ENCODE data around the gene PRG3.

Gene PRG3

GRCh38 chr11:57378186-57378585, 2.8 kb downstream of the PRG3 start:
- H3K9me3 Mint-ChIP-seq = no peaks in the 10 kb centered on the region
- TF ChIP-seq, protein P1, sequence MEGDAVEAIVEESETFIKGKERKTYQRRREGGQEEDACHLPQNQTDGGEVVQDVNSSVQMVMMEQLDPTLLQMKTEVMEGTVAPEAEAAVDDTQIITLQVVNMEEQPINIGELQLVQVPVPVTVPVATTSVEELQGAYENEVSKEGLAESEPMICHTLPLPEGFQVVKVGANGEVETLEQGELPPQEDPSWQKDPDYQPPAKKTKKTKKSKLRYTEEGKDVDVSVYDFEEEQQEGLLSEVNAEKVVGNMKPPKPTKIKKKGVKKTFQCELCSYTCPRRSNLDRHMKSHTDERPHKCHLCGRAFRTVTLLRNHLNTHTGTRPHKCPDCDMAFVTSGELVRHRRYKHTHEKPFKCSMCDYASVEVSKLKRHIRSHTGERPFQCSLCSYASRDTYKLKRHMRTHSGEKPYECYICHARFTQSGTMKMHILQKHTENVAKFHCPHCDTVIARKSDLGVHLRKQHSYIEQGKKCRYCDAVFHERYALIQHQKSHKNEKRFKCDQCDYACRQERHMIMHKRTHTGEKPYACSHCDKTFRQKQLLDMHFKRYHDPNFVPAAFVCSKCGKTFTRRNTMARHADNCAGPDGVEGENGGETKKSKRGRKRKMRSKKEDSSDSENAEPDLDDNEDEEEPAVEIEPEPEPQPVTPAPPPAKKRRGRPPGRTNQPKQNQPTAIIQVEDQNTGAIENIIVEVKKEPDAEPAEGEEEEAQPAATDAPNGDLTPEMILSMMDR (IDR thresholded peaks at IDR 0.05; ENCODE audit: unreplicated experiment in 3 of 3) = no peak
- no peaks in the 10 kb centered on the region for H3K4me1 Mint-ChIP-seq
- no peaks in the 10 kb centered on the region for H3K36me3 Mint-ChIP-seq (ENCODE audit: low read depth)
- H3K27ac Mint-ChIP-seq = no peak overlapping the region
- no peak overlapping the region for H3K4me3 Mint-ChIP-seq
- H3K27me3 Mint-ChIP-seq (ENCODE audit: low read depth) = peaks cover 40% of the 10 kb centered on the region

DNA sequence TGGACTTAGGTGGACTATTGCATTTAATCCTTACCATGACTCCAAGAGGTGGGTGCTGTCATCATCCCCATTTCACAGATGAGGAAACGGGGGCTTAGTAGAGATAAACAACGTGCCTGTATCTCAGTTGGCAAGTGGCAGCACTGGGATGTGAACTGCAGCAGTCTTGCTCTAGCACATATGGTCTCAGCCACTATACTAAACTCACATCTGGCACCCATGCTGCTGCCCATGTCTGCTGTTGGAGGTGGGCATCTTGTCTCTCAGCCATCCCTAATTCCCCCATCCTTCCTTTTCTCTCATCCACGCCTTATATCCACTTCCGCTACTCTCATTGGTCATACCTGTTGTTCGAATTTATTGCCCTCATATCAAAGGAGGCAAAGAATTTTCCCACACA, 3.8 kb downstream of the PRG3 start:
- H3K4me3 Mint-ChIP-seq = no peak overlapping the region
- H3K27me3 Mint-ChIP-seq (ENCODE audit: low read depth) = peaks cover 33% of the 10 kb centered on the region
- TF ChIP-seq, protein P1 (IDR thresholded peaks at IDR 0.05; ENCODE audit: unreplicated experiment in 3 of 3) = no peak
- H3K9me3 Mint-ChIP-seq = no peaks in the 10 kb centered on the region
- no peak overlapping the region for H3K27ac Mint-ChIP-seq
- no peaks in the 10 kb centered on the region for H3K36me3 Mint-ChIP-seq (ENCODE audit: low read depth)
- no peaks in the 10 kb centered on the region for H3K4me1 Mint-ChIP-seq

DNA sequence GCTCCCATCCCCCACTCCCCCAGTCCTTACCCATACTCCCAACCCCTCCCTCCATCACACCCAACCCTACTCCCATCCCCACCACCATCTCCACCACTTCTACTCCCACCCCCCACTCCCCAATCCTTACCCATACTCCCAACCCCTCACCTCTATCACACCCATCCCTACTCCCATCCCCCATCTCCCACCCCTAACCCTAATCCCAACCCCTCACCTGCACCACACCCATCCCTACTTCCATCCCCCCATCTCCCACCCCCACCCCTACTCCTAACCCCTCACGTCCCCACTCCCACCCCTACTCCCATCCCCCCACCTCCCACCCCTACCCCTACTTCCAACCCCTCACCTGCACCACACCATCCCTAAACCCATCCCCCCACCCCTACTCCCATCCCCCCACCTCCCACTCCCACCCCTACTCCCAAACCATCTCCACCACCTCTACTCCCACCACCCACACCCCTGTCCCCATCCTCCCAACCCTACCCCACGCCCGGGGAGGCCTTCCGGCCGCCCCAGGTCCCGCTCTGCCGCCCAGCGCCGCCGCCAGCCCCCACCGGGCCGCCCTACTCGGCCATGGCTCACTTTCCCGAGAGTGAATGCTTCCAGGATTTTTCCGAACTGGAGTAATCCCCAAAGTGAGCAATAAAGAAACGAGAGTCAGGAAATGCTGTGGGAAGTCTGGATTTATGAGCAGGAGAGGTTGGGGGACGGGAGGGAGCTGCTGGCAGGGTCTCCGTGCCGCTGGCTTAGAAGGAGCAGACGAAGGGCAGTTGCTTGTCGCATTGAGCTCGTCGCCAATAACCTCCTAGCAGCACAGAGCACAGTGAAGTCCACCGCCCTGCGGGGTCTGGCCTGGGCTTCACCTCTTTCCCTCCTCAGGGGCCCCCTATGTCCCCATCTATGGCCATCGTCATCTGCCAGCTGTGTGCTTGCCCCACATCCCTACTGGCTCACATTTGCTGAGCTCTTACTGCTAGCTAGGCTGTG, 4.6 kb downstream of the PRG3 start:
- no peak overlapping the region for H3K4me3 Mint-ChIP-seq
- no peaks in the 10 kb centered on the region for H3K4me1 Mint-ChIP-seq
- H3K27ac Mint-ChIP-seq = no peak overlapping the region
- no peaks in the 10 kb centered on the region for H3K9me3 Mint-ChIP-seq
- H3K36me3 Mint-ChIP-seq (ENCODE audit: low read depth) = no peaks in the 10 kb centered on the region
- peaks cover 33% of the 10 kb centered on the region for H3K27me3 Mint-ChIP-seq (ENCODE audit: low read depth)
- TF ChIP-seq, protein P1 (IDR thresholded peaks at IDR 0.05; ENCODE audit: unreplicated experiment in 3 of 3) = no peak

DNA sequence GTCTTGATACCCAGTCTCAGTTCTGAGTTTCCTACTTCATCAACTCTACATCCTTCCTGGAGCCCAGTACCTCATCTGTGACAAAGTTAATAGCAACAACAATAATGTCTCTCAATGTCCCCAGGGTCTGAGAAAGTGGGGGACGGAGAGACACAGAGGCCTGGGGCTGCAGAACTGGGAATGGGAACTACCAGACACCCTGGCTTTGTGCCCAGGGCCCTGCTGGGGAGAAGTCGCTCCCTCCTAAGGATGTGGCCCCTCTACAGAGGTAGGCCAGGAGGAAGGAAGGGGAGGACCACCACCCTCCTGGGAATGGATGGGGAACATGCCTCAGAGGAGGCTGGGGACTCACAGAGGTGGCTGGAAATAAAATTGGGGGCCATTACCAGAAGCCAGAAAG, 5.5 kb downstream of the PRG3 start:
- H3K4me3 Mint-ChIP-seq = no peak overlapping the region
- TF ChIP-seq, protein P1 (IDR thresholded peaks at IDR 0.05; ENCODE audit: unreplicated experiment in 3 of 3) = no peak
- no peaks in the 10 kb centered on the region for H3K36me3 Mint-ChIP-seq (ENCODE audit: low read depth)
- H3K4me1 Mint-ChIP-seq = no peaks in the 10 kb centered on the region
- peaks cover 29% of the 10 kb centered on the region for H3K27me3 Mint-ChIP-seq (ENCODE audit: low read depth)
- H3K27ac Mint-ChIP-seq = no peak overlapping the region
- H3K9me3 Mint-ChIP-seq = no peaks in the 10 kb centered on the region

GRCh38 chr11:57374966-57375365, 6.0 kb downstream of the PRG3 start:
- H3K27me3 Mint-ChIP-seq (ENCODE audit: low read depth) = peaks cover 26% of the 10 kb centered on the region

More at GRCh38 chr11:57374966-57375365, 6.0 kb downstream of the PRG3 start:
- no peak overlapping the region for H3K4me3 Mint-ChIP-seq
- H3K9me3 Mint-ChIP-seq = no peaks in the 10 kb centered on the region
- TF ChIP-seq, protein P1 (IDR thresholded peaks at IDR 0.05; ENCODE audit: unreplicated experiment in 3 of 3) = no peak
- H3K27ac Mint-ChIP-seq = no peak overlapping the region
- no peaks in the 10 kb centered on the region for H3K4me1 Mint-ChIP-seq
- no peaks in the 10 kb centered on the region for H3K36me3 Mint-ChIP-seq (ENCODE audit: low read depth)

All from nephron (organoid).